HFFc6 (cell line): ENCODE data around the gene HYDIN. TPM values are rescaled to one million over a fixed set of nuclear protein-coding genes. Genes with fewer than 3 reads are reported as not detected.
"Not testable (repeated sequence)": the region's sequence is repeated elsewhere in the genome, so short reads cannot be mapped to it uniquely, and the experiment has no call there.

Experiments used
- DNase-seq: peaks from one replicate; pipeline ENCODE4 v3.0.0-alpha.2; 2018
- H3K27ac Mint-ChIP-seq: 2 replicates; pipeline ENCODE4 v1.8.0; 2020; ENCODE audit warnings: mild to moderate bottlenecking, mixed read lengths
- H3K27me3 Mint-ChIP-seq: 2 replicates; pipeline ENCODE4 v1.8.0; 2021; ENCODE audit warnings: mild to moderate bottlenecking, moderate library complexity, mixed read lengths; ENCODE audit not compliant: insufficient read depth
- H3K36me3 Mint-ChIP-seq: 2 replicates; pipeline ENCODE4 v1.8.0; 2021; ENCODE audit warnings: low read depth, mixed read lengths
- H3K4me1 Mint-ChIP-seq: 2 replicates; pipeline ENCODE4 v1.8.0; 2020; ENCODE audit warnings: low read depth, mixed read lengths
- H3K4me3 Mint-ChIP-seq: 2 replicates; pipeline ENCODE4 v1.8.0; 2020; ENCODE audit warnings: mild to moderate bottlenecking, moderate library complexity, mixed read lengths
- H3K9me3 Mint-ChIP-seq: 2 replicates; pipeline ENCODE4 v1.8.0; 2020; ENCODE audit warnings: mild to moderate bottlenecking, mixed read lengths
- total RNA-seq, 6 experiments: library from RNA; stranded (reverse); fragmentation: NEBNext Ultra II Directional; extraction: Animal tissue kit (Norgen Biotek cat#: 25700); gene quantifications; 2 replicates in 1 of 6; 3 replicates in 5 of 6; pipeline ENCODE4 v1.2.3, GENCODE V29; 2021

The HYDIN gene
- total RNA-seq, 6 experiments from 2014 or later, result 0.05 TPM; not detected in 5

DNA sequence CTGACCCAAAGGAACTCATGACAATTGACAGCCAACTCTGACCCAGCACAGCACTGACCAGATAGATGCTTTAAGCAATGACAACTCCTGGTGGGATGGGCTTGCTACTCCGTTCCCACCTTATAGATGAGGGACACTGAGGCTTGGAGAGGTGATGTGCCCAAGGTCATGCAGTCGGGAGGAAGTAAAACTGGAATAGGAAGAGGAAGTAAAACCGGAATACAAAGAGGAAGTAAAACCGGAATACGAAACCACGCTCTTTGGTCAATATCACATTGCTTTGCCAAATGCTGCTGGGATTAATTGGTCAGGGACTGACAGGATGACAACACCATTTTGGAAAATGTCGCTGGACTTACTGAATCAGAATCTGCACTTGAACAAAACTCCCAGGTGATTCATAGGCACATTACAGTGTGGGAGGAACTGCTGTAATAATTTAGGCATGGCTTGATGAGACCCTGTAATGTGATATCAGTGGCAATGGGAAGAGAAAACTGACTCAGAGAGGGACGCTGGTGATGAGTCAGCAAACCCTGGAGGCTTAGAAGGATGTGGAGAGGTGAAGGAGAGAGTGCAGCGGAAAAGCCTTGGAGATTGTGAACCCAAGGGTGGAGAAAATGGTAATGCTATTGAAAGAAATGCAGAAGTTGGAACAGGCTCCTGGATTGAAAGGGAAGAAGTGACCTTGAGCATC, 243.4 kb downstream of the HYDIN start:
- DNase-seq, result peak; percentile 71
- H3K27me3 Mint-ChIP-seq, H3K4me3 Mint-ChIP-seq, H3K27ac Mint-ChIP-seq, H3K36me3 Mint-ChIP-seq, H3K4me1 Mint-ChIP-seq, H3K9me3 Mint-ChIP-seq: not testable (repeated sequence)

DNA sequence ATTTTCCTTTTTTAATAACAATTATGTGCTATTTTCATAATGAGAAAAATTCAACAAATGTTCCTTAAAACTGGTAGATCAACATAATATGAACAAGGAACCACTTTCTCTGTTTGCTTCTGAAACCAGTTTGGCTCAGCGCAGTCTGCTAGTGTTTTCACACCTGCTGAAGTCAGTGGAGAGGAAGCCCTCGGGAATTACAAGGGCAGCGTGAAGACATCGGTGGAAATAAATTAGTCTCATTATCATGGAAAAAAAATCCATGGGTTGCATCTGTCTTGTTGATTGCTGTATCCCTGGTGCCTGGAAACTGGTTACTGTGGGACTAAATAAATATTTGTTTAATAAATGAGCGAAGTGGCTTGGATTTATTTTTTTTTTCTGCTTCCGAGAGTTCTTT, 245.8 kb downstream of the HYDIN start:
- not testable (repeated sequence) for H3K4me3 Mint-ChIP-seq

DNA sequence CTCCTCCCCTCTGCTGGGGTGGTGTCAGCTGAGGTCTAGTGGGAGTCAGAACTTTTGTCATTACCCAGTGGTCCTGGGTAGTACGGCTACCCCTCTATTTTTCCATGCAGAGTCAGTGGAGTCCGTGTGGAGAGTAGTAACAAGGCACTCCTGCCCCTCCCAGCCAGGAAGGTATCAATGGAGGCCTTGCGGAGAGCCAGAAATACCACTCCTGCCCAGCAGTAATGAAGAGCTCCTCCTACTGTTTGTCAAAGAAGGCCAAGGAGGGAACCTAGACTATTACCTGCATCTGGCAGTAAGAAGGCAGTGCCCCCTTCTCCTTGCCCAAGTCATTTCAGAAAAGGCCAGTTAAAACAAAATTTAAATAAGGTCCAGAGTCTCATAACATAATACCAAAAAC, 262.2 kb downstream of the HYDIN start:
- not testable (repeated sequence) for H3K4me1 Mint-ChIP-seq, H3K27me3 Mint-ChIP-seq, H3K36me3 Mint-ChIP-seq

More for the DNA sequence above, 245.8 kb downstream of the HYDIN start:
- H3K4me1 Mint-ChIP-seq, H3K9me3 Mint-ChIP-seq, H3K27me3 Mint-ChIP-seq, H3K27ac Mint-ChIP-seq, H3K36me3 Mint-ChIP-seq, DNase-seq: not testable (repeated sequence)

DNA sequence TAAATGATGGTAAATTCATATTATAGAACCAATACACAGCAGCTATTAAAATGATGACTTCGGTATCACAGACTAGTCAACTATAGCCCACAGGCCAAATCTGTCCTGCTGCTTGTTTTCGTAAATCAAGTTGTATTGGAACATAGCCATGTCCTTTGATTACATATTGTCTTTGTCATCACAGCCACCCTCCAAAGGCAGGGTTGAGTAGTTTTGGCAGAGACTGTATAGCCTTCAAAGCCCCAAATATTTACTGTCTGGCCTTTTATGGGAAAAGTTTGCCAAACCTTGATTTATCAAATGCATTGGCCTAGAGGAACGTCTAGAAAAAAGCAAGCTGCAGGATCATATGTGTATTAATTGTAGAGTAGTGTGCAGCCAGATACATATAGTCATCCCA, 270.4 kb downstream of the HYDIN start:
- not testable (repeated sequence) for H3K4me1 Mint-ChIP-seq, H3K4me3 Mint-ChIP-seq, H3K27me3 Mint-ChIP-seq, H3K36me3 Mint-ChIP-seq, H3K27ac Mint-ChIP-seq, H3K9me3 Mint-ChIP-seq, DNase-seq

More for the DNA sequence above, 262.2 kb downstream of the HYDIN start:
- not testable (repeated sequence) for H3K27ac Mint-ChIP-seq, H3K4me3 Mint-ChIP-seq, DNase-seq, H3K9me3 Mint-ChIP-seq

DNA sequence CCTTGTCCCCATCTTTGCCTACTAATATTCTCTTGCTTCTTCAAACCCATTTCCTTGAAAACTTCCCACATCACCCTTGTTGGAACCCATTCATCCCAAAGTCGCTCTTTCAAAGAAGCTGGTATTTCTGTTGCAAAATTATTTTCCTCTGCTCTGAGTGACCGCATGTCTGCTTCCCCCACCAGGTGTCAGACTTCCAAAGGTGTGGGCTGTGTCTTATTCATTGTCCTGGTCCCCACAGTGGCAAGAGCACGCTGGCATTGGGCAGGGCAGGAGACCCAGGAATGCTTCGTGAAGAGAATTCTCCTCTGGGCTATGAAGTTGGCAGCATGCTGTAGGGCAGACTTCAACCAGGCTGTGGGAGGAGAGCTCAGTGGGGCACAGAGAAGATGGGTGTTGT, 275.6 kb downstream of the HYDIN start:
- H3K36me3 Mint-ChIP-seq, H3K4me3 Mint-ChIP-seq: not testable (repeated sequence)

DNA sequence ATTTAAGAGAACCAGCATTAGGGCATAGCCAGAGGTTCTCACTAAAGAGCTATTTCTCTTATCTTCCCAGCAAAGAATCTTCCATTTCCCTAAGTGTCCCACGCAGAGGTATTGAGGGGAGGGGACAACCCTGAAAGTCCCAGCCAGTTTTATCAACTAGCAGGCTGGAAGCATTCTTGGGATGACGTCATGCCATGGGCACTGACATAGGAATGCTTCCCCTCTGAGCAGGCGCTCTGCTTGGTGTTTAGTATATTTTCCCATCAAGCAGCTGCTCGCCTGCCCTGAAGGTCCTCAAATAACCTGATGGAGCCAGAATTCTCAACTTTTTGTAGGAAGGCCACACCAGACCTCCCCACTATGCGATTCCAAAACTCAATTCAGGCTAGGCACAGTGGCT, 276.7 kb downstream of the HYDIN start:
- DNase-seq, H3K4me1 Mint-ChIP-seq, H3K4me3 Mint-ChIP-seq, H3K9me3 Mint-ChIP-seq, H3K27me3 Mint-ChIP-seq, H3K36me3 Mint-ChIP-seq, H3K27ac Mint-ChIP-seq: not testable (repeated sequence)

More for the DNA sequence above, 275.6 kb downstream of the HYDIN start:
- H3K27me3 Mint-ChIP-seq, DNase-seq, H3K9me3 Mint-ChIP-seq, H3K27ac Mint-ChIP-seq, H3K4me1 Mint-ChIP-seq: not testable (repeated sequence)

DNA sequence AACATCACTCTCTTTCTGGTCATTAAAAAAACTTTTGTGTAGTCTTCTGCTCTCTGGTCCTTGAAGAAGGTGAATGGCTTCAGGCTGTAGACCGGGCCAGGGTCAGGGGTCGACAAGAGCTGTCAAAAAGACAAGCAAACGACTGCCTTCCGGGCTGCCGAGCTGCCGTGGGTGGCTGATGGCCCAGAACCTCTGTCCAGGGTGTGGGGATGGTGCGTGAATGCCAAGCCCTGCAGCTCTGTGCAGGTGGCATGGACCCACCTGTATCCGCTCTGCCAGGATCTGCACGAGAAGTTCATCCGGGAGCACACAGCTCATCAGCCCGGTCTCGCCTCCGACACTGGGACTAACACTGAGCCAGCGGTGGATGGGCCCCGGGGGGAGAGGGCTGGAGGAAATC, 287.0 kb downstream of the HYDIN start:
- H3K4me3 Mint-ChIP-seq, H3K9me3 Mint-ChIP-seq, DNase-seq, H3K27ac Mint-ChIP-seq, H3K27me3 Mint-ChIP-seq, H3K4me1 Mint-ChIP-seq, H3K36me3 Mint-ChIP-seq: not testable (repeated sequence)

DNA sequence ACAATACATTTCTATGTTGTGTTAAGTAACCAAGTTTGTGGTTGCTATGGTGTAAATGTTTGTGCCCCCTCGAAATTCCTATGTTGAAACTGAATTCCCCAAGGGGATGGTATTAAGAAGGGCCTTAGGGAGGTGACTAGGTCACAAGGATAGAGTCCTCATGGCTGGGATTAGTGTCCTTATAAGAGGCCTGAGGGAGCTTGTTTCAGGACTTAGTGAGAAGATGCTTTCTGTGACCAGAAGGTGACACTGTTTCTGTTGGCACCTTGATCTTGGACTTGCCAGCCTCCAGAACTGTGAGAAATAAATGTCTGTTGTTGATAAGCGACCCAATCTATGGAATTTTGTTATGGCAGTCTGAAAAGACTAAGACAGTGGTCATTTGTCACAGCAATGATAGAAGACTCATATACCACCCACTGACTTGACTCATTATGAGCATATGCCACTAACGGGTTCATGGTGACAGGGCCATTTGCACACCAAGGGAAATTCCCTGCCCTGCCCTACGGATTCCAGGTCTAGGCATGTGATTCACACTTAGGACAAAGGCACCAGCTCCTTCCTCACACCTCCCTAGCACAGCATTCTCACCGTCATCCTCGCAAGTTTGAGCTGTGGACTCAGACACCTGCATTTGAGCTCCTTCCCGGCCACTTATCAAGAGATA, 290.7 kb downstream of the HYDIN start:
- DNase-seq, H3K27ac Mint-ChIP-seq, H3K4me3 Mint-ChIP-seq, H3K27me3 Mint-ChIP-seq, H3K4me1 Mint-ChIP-seq, H3K9me3 Mint-ChIP-seq, H3K36me3 Mint-ChIP-seq: not testable (repeated sequence)

DNA sequence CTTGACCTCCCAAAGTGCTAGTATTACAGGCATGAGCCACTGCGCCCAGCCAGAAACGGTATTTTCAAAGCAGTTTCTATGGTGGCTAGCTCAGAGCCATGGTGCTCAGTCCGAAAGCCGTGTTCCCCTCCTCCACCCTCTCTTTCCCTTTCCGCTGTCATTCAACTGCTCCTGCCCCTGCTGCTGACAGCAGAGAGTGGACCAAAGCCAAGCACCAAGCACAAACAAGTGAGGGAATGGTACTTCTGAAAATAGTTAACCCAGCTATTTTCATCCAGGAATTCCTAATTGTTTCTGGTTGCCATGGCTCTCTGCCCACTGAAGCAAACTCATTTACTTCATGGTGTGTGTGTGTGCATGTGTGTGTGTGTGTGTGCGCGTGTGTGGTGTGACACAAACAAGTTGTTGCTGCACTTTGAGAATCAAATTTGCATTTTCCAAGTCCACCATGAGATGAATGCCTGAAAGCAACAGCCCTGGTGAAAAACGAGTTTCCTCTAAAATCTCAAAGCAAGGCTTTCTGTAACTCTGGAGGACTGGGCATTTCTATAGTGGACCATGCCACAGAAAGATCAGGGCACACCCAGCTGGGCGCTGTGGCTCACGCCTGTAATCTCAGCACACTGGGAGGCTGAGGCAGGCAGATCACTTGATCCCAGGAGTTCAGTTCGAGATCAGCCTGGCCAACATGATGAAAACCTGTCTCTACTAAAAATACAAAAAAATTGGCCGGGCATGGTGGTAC, 293.6 kb downstream of the HYDIN start:
- DNase-seq, result peak; percentile 17
- H3K27me3 Mint-ChIP-seq, H3K9me3 Mint-ChIP-seq: not testable (repeated sequence)

DNA sequence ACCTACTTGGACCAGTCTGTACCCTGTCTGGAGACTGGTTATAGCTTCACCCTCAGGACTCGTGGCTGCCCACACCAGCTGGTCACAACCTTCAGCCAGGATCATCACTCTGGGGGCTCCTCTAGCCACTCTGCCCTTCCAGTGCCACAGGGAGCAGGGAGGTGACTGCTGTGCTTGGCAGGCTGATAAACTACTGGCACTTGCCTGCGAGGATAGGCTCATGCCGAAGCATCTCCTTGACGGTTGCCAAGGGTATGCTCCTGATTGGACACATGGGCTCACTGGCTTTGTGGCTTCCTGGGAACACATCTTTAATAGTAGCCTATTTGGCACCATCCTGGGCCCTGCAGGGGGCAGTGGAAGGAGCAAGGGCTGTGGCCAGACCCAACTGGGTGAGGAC, 295.2 kb downstream of the HYDIN start:
- DNase-seq, H3K4me1 Mint-ChIP-seq, H3K27me3 Mint-ChIP-seq, H3K4me3 Mint-ChIP-seq, H3K27ac Mint-ChIP-seq, H3K36me3 Mint-ChIP-seq, H3K9me3 Mint-ChIP-seq: not testable (repeated sequence)

More for the DNA sequence above, 293.6 kb downstream of the HYDIN start:
- not testable (repeated sequence) for H3K4me3 Mint-ChIP-seq, H3K36me3 Mint-ChIP-seq, H3K27ac Mint-ChIP-seq, H3K4me1 Mint-ChIP-seq

DNA sequence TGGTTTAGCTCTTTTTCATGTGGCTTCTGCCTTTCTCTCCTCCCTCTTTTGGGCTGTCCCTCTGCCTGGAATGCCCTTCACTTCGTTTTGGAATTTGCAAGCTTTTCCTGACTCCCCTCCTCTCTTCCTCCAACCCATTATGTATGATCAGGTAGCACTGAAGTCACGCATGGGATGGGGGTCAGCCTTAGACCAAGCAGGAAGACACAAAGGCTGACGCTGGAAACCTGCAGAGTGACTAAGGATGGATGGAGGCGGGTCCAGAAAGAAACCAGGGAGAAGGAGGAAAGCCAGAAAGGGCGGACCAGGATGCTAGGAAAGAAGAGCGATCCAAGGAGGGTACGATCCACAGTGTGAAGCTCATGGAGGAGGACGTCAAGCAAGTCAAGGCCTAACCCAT, 296.8 kb downstream of the HYDIN start:
- not testable (repeated sequence) for H3K36me3 Mint-ChIP-seq, H3K27ac Mint-ChIP-seq, H3K4me3 Mint-ChIP-seq, DNase-seq, H3K27me3 Mint-ChIP-seq, H3K4me1 Mint-ChIP-seq, H3K9me3 Mint-ChIP-seq

DNA sequence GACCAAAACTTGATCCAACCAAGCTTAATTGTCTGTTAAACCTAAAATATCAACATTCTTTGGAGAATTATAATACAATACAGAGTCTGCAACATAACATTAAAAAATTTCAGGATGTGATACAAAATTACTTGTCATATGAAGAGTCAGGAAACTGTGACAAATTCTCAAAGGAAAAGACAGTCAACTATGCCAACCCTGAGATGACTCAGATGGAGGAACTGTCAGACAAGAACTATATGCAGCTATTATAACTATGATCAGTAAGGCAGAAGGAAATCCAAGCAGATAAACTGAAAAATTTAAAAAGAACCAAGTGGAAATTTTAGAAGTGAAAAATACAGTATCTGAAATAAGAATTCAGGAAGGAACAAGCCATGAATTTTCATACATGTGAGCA, 299.8 kb downstream of the HYDIN start:
- not testable (repeated sequence) for H3K4me3 Mint-ChIP-seq, H3K4me1 Mint-ChIP-seq, H3K27ac Mint-ChIP-seq, H3K9me3 Mint-ChIP-seq, DNase-seq, H3K36me3 Mint-ChIP-seq, H3K27me3 Mint-ChIP-seq

DNA sequence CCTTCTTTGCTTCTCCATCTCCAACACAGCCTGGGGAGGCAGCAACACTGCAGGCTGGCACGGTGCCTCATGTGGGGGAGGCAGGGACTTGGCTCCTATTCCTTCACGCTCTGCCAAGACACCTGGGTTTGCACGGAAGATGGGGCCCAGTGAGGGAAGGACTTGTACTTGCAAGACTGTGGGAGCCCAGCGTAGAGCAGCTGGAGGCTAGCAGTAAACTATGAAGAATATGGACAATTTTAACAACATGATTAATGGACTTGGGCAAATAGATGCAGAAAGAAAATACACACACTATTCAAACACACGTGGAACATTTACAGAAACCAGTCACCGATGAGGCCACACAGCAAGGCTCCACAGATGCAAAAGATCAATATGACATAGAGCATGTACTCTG, 308.4 kb downstream of the HYDIN start:
- DNase-seq, H3K27me3 Mint-ChIP-seq, H3K27ac Mint-ChIP-seq, H3K4me1 Mint-ChIP-seq, H3K9me3 Mint-ChIP-seq, H3K36me3 Mint-ChIP-seq, H3K4me3 Mint-ChIP-seq: not testable (repeated sequence)

DNA sequence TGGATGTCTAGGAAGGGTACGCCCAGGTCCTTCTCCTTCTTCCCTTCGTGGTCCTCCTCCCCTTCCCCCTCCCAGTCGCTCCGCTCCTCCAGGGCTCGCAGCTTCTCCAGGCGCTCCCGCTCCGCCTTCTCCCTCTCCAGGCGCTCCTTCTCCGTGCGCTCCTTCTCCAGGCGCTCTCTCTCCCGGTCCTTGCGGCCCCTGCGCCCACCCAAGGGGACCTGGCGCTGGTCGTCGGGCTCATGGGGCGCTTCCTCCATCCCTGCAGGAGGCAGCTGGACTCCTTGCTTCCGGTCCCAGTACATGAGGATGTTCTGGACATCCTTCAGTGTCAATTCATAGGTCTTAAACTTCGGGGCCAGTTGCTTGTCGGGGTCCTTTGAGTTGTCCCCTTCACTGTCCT, 309.9 kb downstream of the HYDIN start:
- H3K9me3 Mint-ChIP-seq, DNase-seq, H3K36me3 Mint-ChIP-seq, H3K27me3 Mint-ChIP-seq, H3K4me1 Mint-ChIP-seq, H3K4me3 Mint-ChIP-seq, H3K27ac Mint-ChIP-seq: not testable (repeated sequence)
